MCF 10A (cell line): Measurements from ENCODE around the gene PPHLN1. TPM values are rescaled to one million over a fixed set of nuclear protein-coding genes. Genes with fewer than 3 reads are reported as not detected.

Experiments
- BruUV-seq: library from RNA; stranded (reverse); fragments of 400-500 nt; replicated peaks from 2 replicates; lab custom pipeline; 2021; lab: Mats Ljungman, UMichigan
- CTCF ChIA-PET: fragments of 300-600 bp; sonication (Branson Sonifier 250); formaldehyde crosslinking; extraction: SDS; loops from one replicate; lab custom pipeline; 2021; ENCODE audit warnings: antibody characterized with exemption, inconsistent platforms; lab: Yijun Ruan, JAX
- POLR2A ChIA-PET: fragments of 300-600, 350-650 bp; sonication (Branson Sonifier 250); formaldehyde crosslinking; extraction: SDS; loops from one replicate; lab custom pipeline; 2020; ENCODE audit warnings: antibody characterized with exemption, inconsistent platforms; lab: Yijun Ruan, JAX
- DNase-seq: peaks from one replicate; pipeline ENCODE4 v3.0.0-alpha.2; 2018; ENCODE audit not compliant: unreplicated experiment
- H3K27ac Mint-ChIP-seq: one replicate; pipeline ENCODE4 v1.8.0; 2022; ENCODE audit warnings: mild to moderate bottlenecking, low read depth, mixed read lengths; ENCODE audit not compliant: unreplicated experiment
- H3K27me3 Mint-ChIP-seq: one replicate; pipeline ENCODE4 v1.8.0; 2022; ENCODE audit warnings: mixed read lengths; ENCODE audit not compliant: insufficient read depth, unreplicated experiment
- H3K36me3 Mint-ChIP-seq: one replicate; pipeline ENCODE4 v1.8.0; 2022; ENCODE audit warnings: mild to moderate bottlenecking, moderate library complexity, mixed read lengths; ENCODE audit not compliant: insufficient read depth, unreplicated experiment
- H3K4me1 Mint-ChIP-seq: one replicate; pipeline ENCODE4 v1.8.0; 2022; ENCODE audit warnings: mixed read lengths; ENCODE audit not compliant: insufficient read depth, unreplicated experiment
- H3K4me3 Mint-ChIP-seq: one replicate; pipeline ENCODE4 v1.8.0; 2022; ENCODE audit warnings: mild to moderate bottlenecking, moderate library complexity, mixed read lengths; ENCODE audit not compliant: unreplicated experiment
- H3K9me3 Mint-ChIP-seq: one replicate; pipeline ENCODE4 v1.8.0; 2022; ENCODE audit warnings: mixed read lengths; ENCODE audit not compliant: unreplicated experiment
- CTCF ChIP-seq: fragments of 200-600 bp; IDR thresholded peaks from one replicate; pipeline ENCODE4 v1.8.0; 2022; ENCODE audit warnings: antibody characterized with exemption, mild to moderate bottlenecking; ENCODE audit not compliant: unreplicated experiment
- intact Hi-C: fragments of 100-400 bp; cut with micrococcal nuclease; formaldehyde crosslinking; loops from 2 replicates; pipeline ENCODE4 v1.14.1; 2022
- total RNA-seq: library from RNA; stranded (reverse); gene quantifications from 2 replicates; pipeline ENCODE4 v1.2.3, GENCODE V29; 2022

Gene PPHLN1
- total RNA-seq, 1 experiment from 2014 or later, result 54.5 TPM

GRCh38 chr12:42356344-42356743 lies 30.4 kb downstream of the PPHLN1 start:
- ChIA-PET CTCF (interaction anchor here (0.8 to 2.7 kb wide), 3 partner anchors 15 to 1076 kb away, joined by 3 to 19 read pairs (median 3); no protein-coding TSS in a partner anchor), POLR2A (no interaction called here)
- Mint-ChIP-seq H3K4me1 (peaks cover 4% of the 10 kb centered on the region), H3K4me3 (no peak overlapping the region), H3K27ac (no peak overlapping the region), H3K9me3 (no peaks in the 10 kb centered on the region), H3K36me3 (peaks cover 37% of the 10 kb centered on the region), H3K27me3 (no peaks in the 10 kb centered on the region)
- DNase-seq, result no peak
- no TSS peak for BruUV-seq
- no peak for TF ChIP-seq CTCF
- intact Hi-C loops, result no loop called here

GRCh38 chr12:42360747-42361403 lies 34.9 kb downstream of the PPHLN1 start:
- H3K27ac Mint-ChIP-seq, result no peak overlapping the region
- no peak overlapping the region for H3K4me3 Mint-ChIP-seq
- H3K4me1 Mint-ChIP-seq, result peaks cover 4% of the 10 kb centered on the region
- ChIA-PET POLR2A (interaction anchor here (1.4 kb wide), 1 partner anchor 11 kb away, joined by 3 read pairs; no protein-coding TSS in a partner anchor), CTCF (interaction anchor here (1.0 kb wide), 1 partner anchor 11 kb away, joined by 4 read pairs; no protein-coding TSS in a partner anchor)
- H3K9me3 Mint-ChIP-seq, result no peaks in the 10 kb centered on the region
- peaks cover 29% of the 10 kb centered on the region for H3K36me3 Mint-ChIP-seq
- no peaks in the 10 kb centered on the region for H3K27me3 Mint-ChIP-seq
- no peak for DNase-seq
- intact Hi-C loops, result no loop called here
- BruUV-seq, result no TSS peak
- no peak for TF ChIP-seq CTCF

- Mint-ChIP-seq H3K9me3 (no peaks in the 10 kb centered on the region), H3K4me3 (no peak overlapping the region), H3K27me3 (no peaks in the 10 kb centered on the region), H3K36me3 (peaks cover 17% of the 10 kb centered on the region), H3K27ac (no peak overlapping the region), H3K4me1 (peaks cover 4% of the 10 kb centered on the region)
- no peak for TF ChIP-seq CTCF
- ChIA-PET POLR2A (interaction anchor here (0.9 kb wide), 1 partner anchor 231 kb away, joined by 3 read pairs; no protein-coding TSS in a partner anchor), CTCF (interaction anchor here (3.5 kb wide), 1 partner anchor 10 kb away, joined by 15 read pairs; no protein-coding TSS in a partner anchor)
- BruUV-seq, result no TSS peak
- DNase-seq, result no peak
- intact Hi-C loops, result no loop called here
Observed at GRCh38 chr12:42361909-42362646, 36.1 kb downstream of the PPHLN1 start.

- no peak for DNase-seq
- Mint-ChIP-seq H3K36me3 (peaks cover 14% of the 10 kb centered on the region), H3K4me1 (peaks cover 4% of the 10 kb centered on the region), H3K27ac (no peak overlapping the region), H3K4me3 (no peak overlapping the region), H3K9me3 (no peaks in the 10 kb centered on the region), H3K27me3 (no peaks in the 10 kb centered on the region)
- intact Hi-C loops, result no loop called here
- no TSS peak for BruUV-seq
- POLR2A ChIA-PET, result interaction anchor here (0.6 to 1.4 kb wide), 3 partner anchors 11 to 267 kb away, joined by 3 to 4 read pairs (median 3); no protein-coding TSS in a partner anchor
- CTCF ChIA-PET, result interaction anchor here (3.5 kb wide), 1 partner anchor 10 kb away, joined by 15 read pairs; no protein-coding TSS in a partner anchor
- no peak for TF ChIP-seq CTCF
Observed at GRCh38 chr12:42362647-42363260, 36.8 kb downstream of the PPHLN1 start.
